A549 (cell line): ENCODE data around the gene OCA2.
"Not testable (repeated sequence)": the region's sequence is repeated elsewhere in the genome, so short reads cannot be mapped to it uniquely, and the experiment has no call there.

Experiments
- EP300 ChIP-seq, 2 experiments: fragments of >200 bp; sonication (Bioruptor Twin); formaldehyde crosslinking; IDR thresholded peaks; 2 replicates in 1 of 2; 3 replicates in 1 of 2; pipeline ENCODE4 v1.6.1; 2016 to 2017
- ESRRA ChIP-seq: fragments of 150-350 bp; IDR thresholded peaks from 2 replicates; pipeline ENCODE4 v1.6.1; 2014; ENCODE audit warnings: mild to moderate bottlenecking, low read length, borderline replicate concordance
- GATA3 ChIP-seq: IDR thresholded peaks from 2 replicates; pipeline ENCODE4 v1.6.1; 2012; ENCODE audit warnings: borderline replicate concordance
- HOXA7 ChIP-seq: fragments of 250-450 bp; sonication (Bioruptor Pico); IDR thresholded peaks from 2 replicates; pipeline ENCODE4 v1.5.0; 2020; ENCODE audit warnings: mild to moderate bottlenecking, moderate library complexity
- PHF8 ChIP-seq: fragments of 200-600 bp; sonication (generic); IDR thresholded peaks from 2 replicates; pipeline ENCODE4 v1.6.1; 2016; ENCODE audit warnings: low read depth, mild to moderate bottlenecking, antibody characterized with exemption, moderate library complexity, borderline replicate concordance
- POLR2A ChIP-seq: IDR thresholded peaks from 2 replicates; pipeline ENCODE4 v1.6.1; 2012; ENCODE audit warnings: mild to moderate bottlenecking, low read length
- RAD21 ChIP-seq, 2 experiments: fragments of >200 bp in 1 of 2; sonication (Bioruptor Twin) in 1 of 2; formaldehyde crosslinking in 1 of 2; IDR thresholded peaks in 1 of 2; conservative IDR thresholded peaks in 1 of 2; 2 replicates in 1 of 2; 3 replicates in 1 of 2; pipeline ENCODE4 v1.6.1; 2012 to 2018; ENCODE audit warnings: inconsistent platforms in 1 of 2
- SREBF2 ChIP-seq: fragments of 450-650 bp; IDR thresholded peaks from 2 replicates; pipeline ENCODE4 v1.6.1; 2014; ENCODE audit warnings: mild to moderate bottlenecking, moderate library complexity
- TF ChIP-seq, protein P1 (sequence below): fragments of 250-450 bp; sonication (Bioruptor Pico); IDR thresholded peaks from 2 replicates; pipeline ENCODE4 v1.5.0; 2021; ENCODE audit warnings: mild to moderate bottlenecking, moderate library complexity, borderline replicate concordance
- TF ChIP-seq, protein P2 (sequence below): fragments of >200 bp; sonication (Bioruptor Twin); formaldehyde crosslinking; IDR thresholded peaks from 3 replicates; pipeline ENCODE4 v1.5.1; 2016

DNA sequence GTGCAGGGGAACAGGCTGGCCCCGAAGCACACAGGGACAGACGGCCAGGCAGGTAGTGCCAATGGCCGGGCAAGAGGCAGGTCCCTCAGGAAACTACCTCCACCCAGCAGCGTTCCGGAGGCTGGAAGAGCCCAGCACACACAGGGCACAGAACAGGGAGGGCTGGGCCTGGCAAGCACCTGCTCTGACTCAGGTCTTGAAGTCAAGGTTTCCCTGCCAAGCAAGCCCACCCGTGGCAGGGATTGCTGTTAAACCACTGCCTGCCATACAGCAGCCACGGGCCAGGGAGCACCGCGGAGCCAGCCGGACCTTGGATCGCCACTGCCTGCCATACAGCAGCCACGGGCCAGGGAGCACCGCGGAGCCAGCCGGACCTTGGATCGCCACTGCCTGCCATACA is 22.5 kb upstream of the OCA2 start:
- TF ChIP-seq, protein P1, sequence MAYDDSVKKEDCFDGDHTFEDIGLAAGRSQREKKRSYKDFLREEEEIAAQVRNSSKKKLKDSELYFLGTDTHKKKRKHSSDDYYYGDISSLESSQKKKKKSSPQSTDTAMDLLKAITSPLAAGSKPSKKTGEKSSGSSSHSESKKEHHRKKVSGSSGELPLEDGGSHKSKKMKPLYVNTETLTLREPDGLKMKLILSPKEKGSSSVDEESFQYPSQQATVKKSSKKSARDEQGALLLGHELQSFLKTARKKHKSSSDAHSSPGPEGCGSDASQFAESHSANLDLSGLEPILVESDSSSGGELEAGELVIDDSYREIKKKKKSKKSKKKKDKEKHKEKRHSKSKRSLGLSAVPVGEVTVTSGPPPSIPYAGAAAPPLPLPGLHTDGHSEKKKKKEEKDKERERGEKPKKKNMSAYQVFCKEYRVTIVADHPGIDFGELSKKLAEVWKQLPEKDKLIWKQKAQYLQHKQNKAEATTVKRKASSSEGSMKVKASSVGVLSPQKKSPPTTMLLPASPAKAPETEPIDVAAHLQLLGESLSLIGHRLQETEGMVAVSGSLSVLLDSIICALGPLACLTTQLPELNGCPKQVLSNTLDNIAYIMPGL: not testable (repeated sequence)
- TF ChIP-seq RAD21 (conservative IDR thresholded peaks at IDR 0.05 in 1 of 2, IDR thresholded peaks at IDR 0.05 in 1 of 2); PHF8; ESRRA; POLR2A; EP300 (IDR thresholded peaks at IDR 0.05); SREBF2; GATA3; HOXA7 (CRISPR knock-in tag): not testable (repeated sequence)
- TF ChIP-seq, protein P2, sequence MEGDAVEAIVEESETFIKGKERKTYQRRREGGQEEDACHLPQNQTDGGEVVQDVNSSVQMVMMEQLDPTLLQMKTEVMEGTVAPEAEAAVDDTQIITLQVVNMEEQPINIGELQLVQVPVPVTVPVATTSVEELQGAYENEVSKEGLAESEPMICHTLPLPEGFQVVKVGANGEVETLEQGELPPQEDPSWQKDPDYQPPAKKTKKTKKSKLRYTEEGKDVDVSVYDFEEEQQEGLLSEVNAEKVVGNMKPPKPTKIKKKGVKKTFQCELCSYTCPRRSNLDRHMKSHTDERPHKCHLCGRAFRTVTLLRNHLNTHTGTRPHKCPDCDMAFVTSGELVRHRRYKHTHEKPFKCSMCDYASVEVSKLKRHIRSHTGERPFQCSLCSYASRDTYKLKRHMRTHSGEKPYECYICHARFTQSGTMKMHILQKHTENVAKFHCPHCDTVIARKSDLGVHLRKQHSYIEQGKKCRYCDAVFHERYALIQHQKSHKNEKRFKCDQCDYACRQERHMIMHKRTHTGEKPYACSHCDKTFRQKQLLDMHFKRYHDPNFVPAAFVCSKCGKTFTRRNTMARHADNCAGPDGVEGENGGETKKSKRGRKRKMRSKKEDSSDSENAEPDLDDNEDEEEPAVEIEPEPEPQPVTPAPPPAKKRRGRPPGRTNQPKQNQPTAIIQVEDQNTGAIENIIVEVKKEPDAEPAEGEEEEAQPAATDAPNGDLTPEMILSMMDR: not testable (repeated sequence)
